Transverse colon (tissue), 4 donors: ENCODE data around the gene C17orf75. TPM values are rescaled to one million over a fixed set of nuclear protein-coding genes. Genes with fewer than 3 reads are reported as not detected.
"Not testable (repeated sequence)": the region's sequence is repeated elsewhere in the genome, so short reads cannot be mapped to it uniquely, and the experiment has no call there.

Experiments
- DNase-seq: peaks from one replicate; pipeline ENCODE4 v3.0.0-alpha.2; 2019
- H3K27ac ChIP-seq, 4 donors: fragments of 200-600 bp; sonication (generic); 2 replicates each; pipeline ENCODE4 v1.5.1; 2016 to 2018; ENCODE audit warnings: inconsistent platforms in 4 of 4
- H3K27me3 ChIP-seq: fragments of 200-600 bp; sonication (generic); 2 replicates; pipeline ENCODE4 v1.5.1; 2017; ENCODE audit warnings: inconsistent platforms
- H3K36me3 ChIP-seq, 4 donors: fragments of 200-600 bp; sonication (generic); 2 replicates each; pipeline ENCODE4 v1.5.1; 2017 to 2019; ENCODE audit warnings: inconsistent platforms in 4 of 4
- H3K4me1 ChIP-seq, 4 donors: fragments of 200-600 bp; sonication (generic); 2 replicates each; pipeline ENCODE4 v1.5.1; 2017 to 2020; ENCODE audit warnings: inconsistent platforms in 4 of 4
- H3K4me3 ChIP-seq, 4 donors: fragments of 200-600 bp; sonication (generic); 1 replicate in 1 of 4; 2 replicates in 3 of 4; pipeline versions ENCODE4 v1.5.1 to v1.6.1; 2017 to 2019; ENCODE audit warnings: inconsistent platforms in 4 of 4
- H3K9me3 ChIP-seq, 2 donors: fragments of 200-600 bp; sonication (generic); 2 replicates each; pipeline ENCODE4 v1.5.1; 2017 to 2019; ENCODE audit warnings: inconsistent platforms in 2 of 2
- CTCF ChIP-seq, 5 experiments: fragments of 200-600 bp in 3 of 5; fragments of 450-650 bp in 2 of 5; sonication (generic) in 3 of 5; IDR thresholded peaks; 1 replicate in 2 of 5; 2 replicates in 3 of 5; pipeline ENCODE4 v1.5.1; 2016 to 2017; ENCODE audit warnings: antibody characterized with exemption in 5 of 5, inconsistent platforms in 3 of 5, mild to moderate bottlenecking in 2 of 5, moderate library complexity in 1 of 5
- EP300 ChIP-seq: sonication (generic); formaldehyde crosslinking; IDR thresholded peaks from one replicate; pipeline ENCODE4 v1.6.1; 2017; ENCODE audit warnings: antibody characterized with exemption, low read depth
- POLR2A ChIP-seq: fragments of 450-650 bp; IDR thresholded peaks from one replicate; pipeline ENCODE4 v1.6.1; 2016; ENCODE audit warnings: antibody characterized with exemption, mild to moderate bottlenecking, moderate library complexity
- POLR2AphosphoS5 ChIP-seq, 3 donors: sonication (generic); formaldehyde crosslinking; IDR thresholded peaks; one replicate each; pipeline ENCODE4 v1.6.1; 2016; ENCODE audit warnings: antibody characterized with exemption in 3 of 3
- WGBS, 2 donors: methylation state at CpG; one replicate each; pipeline ENCODE4 v1.1.5; 2018; ENCODE audit warnings: low coverage in 1 of 2; 5-methylcytosine and 5-hydroxymethylcytosine counted together
- in situ Hi-C, 4 donors: fragments of 200-750 bp; cut with MboI; loops; one replicate each; pipeline versions ENCODE4 v1.15.0 to v1.15.1; 2017; ENCODE audit warnings: low sequenced_read_pairs in 3 of 4, low pct_ligation_motif_present in 1 of 4, low pct_unique_long_range_greater_than_20kb in 1 of 4
- intact Hi-C: fragments of 100-400 bp; cut with DNase I; formaldehyde crosslinking; loops from one replicate; pipeline ENCODE4 v1.15.1; 2023; ENCODE audit warnings: low total_unique reads
- total RNA-seq, 4 donors: library from RNA; depleted of rRNA; stranded (reverse); fragments of >200 nt; gene quantifications; one replicate each; pipeline ENCODE4 v1.1.0, GENCODE V29; 2016

Gene C17orf75
- total RNA-seq, 4 donors from 2014 or later = 2.2 to 17.6 (median 9.6) TPM

- no peak overlapping the region for H3K27ac ChIP-seq
- H3K4me3 ChIP-seq = no peak overlapping the region
- intact Hi-C loops (no loop called here), in situ Hi-C loops (no loop called here)
- no peaks in the 10 kb centered on the region for H3K27me3 ChIP-seq
- H3K4me1 ChIP-seq = peaks cover 35 to 63% (median 46%) of the 10 kb centered on the region in 4 donors
- H3K9me3 ChIP-seq = no peaks in the 10 kb centered on the region
- WGBS, 2 donors = 66 to 72% methylated on average over 5 to 6 of the region's 6 CpGs
- TF ChIP-seq CTCF (IDR thresholded peaks at IDR 0.05) = no peak
- TF ChIP-seq POLR2A = no peak
- no peak for TF ChIP-seq EP300
- no peak for TF ChIP-seq POLR2AphosphoS5 (IDR thresholded peaks at IDR 0.05)
- H3K36me3 ChIP-seq = peaks cover 0 to 65% (median 20%) of the 10 kb centered on the region in 4 donors
- DNase-seq = no peak
These were observed 13.8 kb upstream of the C17orf75 start for GRCh38 chr17:32355649-32356377.

- intact Hi-C loops, in situ Hi-C loops, DNase-seq, H3K9me3 ChIP-seq, H3K27ac ChIP-seq, H3K27me3 ChIP-seq: not testable (repeated sequence)
- Histone ChIP-seq H3K36me3 (peaks cover 0 to 34% (median 5%) of the 10 kb centered on the region in 4 donors), H3K4me3 (peak overlapping the region in 1 of 4 donors; percentile 95), H3K4me1 (peaks cover 33 to 76% (median 54%) of the 10 kb centered on the region in 4 donors)
- 86% methylated on average over 9 of the region's 9 CpGs; no CpG with 5 or more reads in 1 of the 2 donors for WGBS, 2 donors
These were observed 10.8 kb upstream of the C17orf75 start for GRCh38 chr17:32352734-32353133.

- intact Hi-C loops (no loop called here), in situ Hi-C loops (no loop called here)
- DNase-seq = peak; percentile 33
- peaks cover 0 to 30% (median 5%) of the 10 kb centered on the region in 4 donors for H3K36me3 ChIP-seq
- 1% methylated on average over 12 to 20 of the region's 20 CpGs for WGBS, 2 donors
- peak overlapping the region; percentile 60 to 95 (median 82) for H3K4me3 ChIP-seq
- H3K4me1 ChIP-seq = peaks cover 25 to 60% (median 46%) of the 10 kb centered on the region in 4 donors
- TF ChIP-seq POLR2A = no peak
- TF ChIP-seq POLR2AphosphoS5 (IDR thresholded peaks at IDR 0.05) = no peak
- TF ChIP-seq EP300 = no peak
- TF ChIP-seq CTCF (IDR thresholded peaks at IDR 0.05) = no peak
- no peaks in the 10 kb centered on the region for H3K9me3 ChIP-seq
- H3K27ac ChIP-seq = peak overlapping the region; percentile 96 to 99 (median 98)
- no peaks in the 10 kb centered on the region for H3K27me3 ChIP-seq
These were observed 8.9 kb upstream of the C17orf75 start for GRCh38 chr17:32350666-32351418.

- WGBS, 2 donors = 0% methylated on average over 7 to 47 of the region's 47 CpGs
- DNase-seq = peak; percentile 96
- Histone ChIP-seq H3K4me3 (peak within 1 kb of the TSS; percentile 60 to 95 (median 82)), H3K9me3 (no peaks in the 10 kb centered on the region), H3K27ac (peak within 1 kb of the TSS; percentile 96 to 99 (median 98)), H3K36me3 (peaks cover 0 to 24% (median 5%) of the 10 kb centered on the region in 4 donors), H3K4me1 (peaks cover 19 to 52% (median 38%) of the 10 kb centered on the region in 4 donors), H3K27me3 (no peaks in the 10 kb centered on the region)
- TF ChIP-seq EP300 = no peak
- TF ChIP-seq POLR2A = peak; percentile 91
- TF ChIP-seq POLR2AphosphoS5 (IDR thresholded peaks at IDR 0.05) = peak; percentile 93 to 97 (median 94)
- no peak for TF ChIP-seq CTCF (IDR thresholded peaks at IDR 0.05)
- in situ Hi-C loops (no loop called here), intact Hi-C loops (no loop called here)
These were observed 8.1 kb upstream of the C17orf75 start, which contains the start of gene ZNF207 for GRCh38 chr17:32349854-32350665. TSS of gene ZNF207 (plus strand) at chr17:32350157. CDS start at chr17:32350286, 129 bp downstream.
